SK-N-SH treated with all-trans-retinoic acid at 6 μM for 48 hours (cell line): ENCODE data around the gene CBX7.

ENCODE experiments used
- ARNTL ChIP-seq: fragments of 450-650 bp; formaldehyde crosslinking; IDR thresholded peaks from 2 replicates; pipeline ENCODE4 v1.5.0; 2020; ENCODE audit warnings: low read depth, mild to moderate bottlenecking, moderate library complexity, borderline replicate concordance
- BACH2 ChIP-seq: fragments of 250-450 bp; sonication (Bioruptor Pico); IDR thresholded peaks from 2 replicates; pipeline ENCODE4 v1.9.0; 2021; ENCODE audit warnings: mild to moderate bottlenecking, borderline replicate concordance
- CREB5 ChIP-seq: fragments of 250-450 bp; sonication (Bioruptor Pico); IDR thresholded peaks from 2 replicates; pipeline ENCODE4 v1.5.1; 2020; ENCODE audit warnings: low read depth, mild to moderate bottlenecking, moderate library complexity
- CSDC2 ChIP-seq: fragments of 250-450 bp; sonication (Bioruptor Pico); IDR thresholded peaks from 2 replicates; pipeline ENCODE4 v1.5.0; 2020; ENCODE audit warnings: mild to moderate bottlenecking, moderate library complexity
- GLIS3 ChIP-seq: fragments of 250-450 bp; sonication (Bioruptor Pico); IDR thresholded peaks from 2 replicates; pipeline ENCODE4 v1.5.0; 2020; ENCODE audit warnings: mild to moderate bottlenecking, moderate library complexity
- ISL1 ChIP-seq: fragments of 250-450 bp; sonication (Bioruptor Pico); IDR thresholded peaks from 2 replicates; pipeline ENCODE4 v2.1.2; 2022; ENCODE audit warnings: mild to moderate bottlenecking, moderate library complexity
- PATZ1 ChIP-seq: fragments of 250-450 bp; sonication (Bioruptor Pico); IDR thresholded peaks from 2 replicates; pipeline ENCODE4 v1.8.0; 2020; ENCODE audit warnings: mild to moderate bottlenecking, moderate library complexity, borderline replicate concordance
- RARB ChIP-seq: fragments of 250-450 bp; sonication (Bioruptor Pico); IDR thresholded peaks from 2 replicates; pipeline ENCODE4 v1.8.0; 2021; ENCODE audit warnings: mild to moderate bottlenecking, moderate library complexity
- SNAI2 ChIP-seq: fragments of 250-450 bp; sonication (Bioruptor Pico); IDR thresholded peaks from 2 replicates; pipeline ENCODE4 v1.5.0; 2020; ENCODE audit warnings: mild to moderate bottlenecking, moderate library complexity
- TCF4 ChIP-seq: fragments of 250-450 bp; sonication (Bioruptor Pico); IDR thresholded peaks from 2 replicates; pipeline ENCODE4 v1.8.0; 2021; ENCODE audit warnings: mild to moderate bottlenecking, moderate library complexity, borderline replicate concordance
- TSHZ2 ChIP-seq: fragments of 250-450 bp; sonication (Bioruptor Pico); IDR thresholded peaks from 2 replicates; pipeline ENCODE4 v1.5.0; 2020; ENCODE audit warnings: mild to moderate bottlenecking, moderate library complexity
- ZC3H10 ChIP-seq: fragments of 250-450 bp; sonication (Bioruptor Pico); IDR thresholded peaks from 2 replicates; pipeline ENCODE4 v1.5.1; 2021; ENCODE audit warnings: mild to moderate bottlenecking, moderate library complexity
- ZFP3 ChIP-seq: fragments of 250-450 bp; sonication (Bioruptor Pico); IDR thresholded peaks from 2 replicates; pipeline ENCODE4 v1.5.0; 2020; ENCODE audit warnings: mild to moderate bottlenecking, moderate library complexity
- ZFP30 ChIP-seq: fragments of 450-650 bp; formaldehyde crosslinking; IDR thresholded peaks from 2 replicates; pipeline ENCODE4 v1.5.0; 2022; ENCODE audit warnings: mild to moderate bottlenecking, moderate library complexity

- TF ChIP-seq RARB (CRISPR knock-in tag) (no peak), CREB5 (CRISPR knock-in tag) (no peak), ZFP30 (CRISPR knock-in tag) (no peak), ZC3H10 (CRISPR knock-in tag) (no peak), TSHZ2 (CRISPR knock-in tag) (no peak), SNAI2 (CRISPR knock-in tag) (no peak), PATZ1 (CRISPR knock-in tag) (no peak), TCF4 (CRISPR knock-in tag) (no peak), ISL1 (no peak), BACH2 (CRISPR knock-in tag) (no peak), ZFP3 (no peak), ARNTL (CRISPR knock-in tag) (no peak), GLIS3 (CRISPR knock-in tag) (no peak), CSDC2 (no peak)
Measured at GRCh38 chr22:39081016-39081415, 71.5 kb downstream of the CBX7 start.
